PC-3 (cell line): Measurements from ENCODE around the gene STAU1.

Source experiments
- EZH2 ChIP-seq: fragments of 300-600 bp; sonication (generic); IDR thresholded peaks from one replicate; pipeline ENCODE4 v1.6.1; 2017; ENCODE audit warnings: antibody characterized with exemption, mild to moderate bottlenecking, low read length; ENCODE audit not compliant: unreplicated experiment
- TF ChIP-seq, protein P1 (sequence below): fragments of 300-600 bp; sonication (generic); conservative IDR thresholded peaks from 2 replicates; pipeline ENCODE4 v1.5.1; 2017; ENCODE audit warnings: antibody characterized with exemption, low read depth, mild to moderate bottlenecking, low read length

DNA sequence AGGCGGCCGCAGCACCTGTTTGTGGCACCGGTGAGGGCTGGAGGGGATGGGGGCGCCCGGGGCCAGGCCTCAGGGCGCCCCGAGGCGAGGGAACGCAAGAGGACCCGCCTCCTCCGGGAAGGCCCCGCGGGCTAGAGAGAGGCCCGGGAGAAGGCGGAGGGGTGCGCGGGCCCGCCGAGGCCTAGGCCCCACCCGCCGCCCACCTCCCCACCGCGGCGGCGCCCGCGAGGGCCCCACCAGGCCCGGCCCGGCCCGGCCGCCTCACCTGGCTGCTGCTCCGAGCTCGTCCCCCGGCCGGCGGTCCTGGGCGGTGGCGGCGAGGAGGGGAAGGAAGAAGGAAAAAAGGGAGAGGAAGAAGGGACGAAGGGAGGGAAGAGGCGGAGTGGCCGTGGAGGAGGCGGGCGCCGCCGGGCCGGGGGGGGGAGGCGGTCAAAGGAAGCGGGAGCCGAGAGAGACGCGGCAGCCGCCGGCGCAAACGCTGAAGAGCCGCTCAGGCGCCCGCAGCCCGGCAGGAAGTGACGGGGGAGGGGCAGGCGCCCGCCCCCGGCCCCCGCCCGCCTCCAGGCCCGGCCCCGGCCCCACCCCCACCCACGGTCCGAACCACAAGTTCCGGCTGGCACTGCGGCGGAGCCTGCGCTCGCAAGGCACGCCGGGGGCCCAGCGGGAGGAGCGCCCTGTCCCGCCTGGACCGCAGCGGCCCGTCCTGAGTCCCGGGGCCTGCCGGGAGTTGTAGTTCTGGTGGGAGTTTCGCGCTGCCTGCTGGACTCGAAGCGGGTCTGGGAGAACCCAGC, at the start of gene STAU1:
- TF ChIP-seq, protein P1, sequence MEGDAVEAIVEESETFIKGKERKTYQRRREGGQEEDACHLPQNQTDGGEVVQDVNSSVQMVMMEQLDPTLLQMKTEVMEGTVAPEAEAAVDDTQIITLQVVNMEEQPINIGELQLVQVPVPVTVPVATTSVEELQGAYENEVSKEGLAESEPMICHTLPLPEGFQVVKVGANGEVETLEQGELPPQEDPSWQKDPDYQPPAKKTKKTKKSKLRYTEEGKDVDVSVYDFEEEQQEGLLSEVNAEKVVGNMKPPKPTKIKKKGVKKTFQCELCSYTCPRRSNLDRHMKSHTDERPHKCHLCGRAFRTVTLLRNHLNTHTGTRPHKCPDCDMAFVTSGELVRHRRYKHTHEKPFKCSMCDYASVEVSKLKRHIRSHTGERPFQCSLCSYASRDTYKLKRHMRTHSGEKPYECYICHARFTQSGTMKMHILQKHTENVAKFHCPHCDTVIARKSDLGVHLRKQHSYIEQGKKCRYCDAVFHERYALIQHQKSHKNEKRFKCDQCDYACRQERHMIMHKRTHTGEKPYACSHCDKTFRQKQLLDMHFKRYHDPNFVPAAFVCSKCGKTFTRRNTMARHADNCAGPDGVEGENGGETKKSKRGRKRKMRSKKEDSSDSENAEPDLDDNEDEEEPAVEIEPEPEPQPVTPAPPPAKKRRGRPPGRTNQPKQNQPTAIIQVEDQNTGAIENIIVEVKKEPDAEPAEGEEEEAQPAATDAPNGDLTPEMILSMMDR, result no peak
- no peak for TF ChIP-seq EZH2
